SK-N-SH treated with all-trans-retinoic acid at 6 μM for 48 hours (cell line): ENCODE measurements around the gene UIMC1.

Experiments used
- BACH2 ChIP-seq: fragments of 250-450 bp; sonication (Bioruptor Pico); IDR thresholded peaks from 2 replicates; pipeline ENCODE4 v1.9.0; 2021; ENCODE audit warnings: mild to moderate bottlenecking, borderline replicate concordance
- GLIS3 ChIP-seq: fragments of 250-450 bp; sonication (Bioruptor Pico); IDR thresholded peaks from 2 replicates; pipeline ENCODE4 v1.5.0; 2020; ENCODE audit warnings: mild to moderate bottlenecking, moderate library complexity
- SNAI2 ChIP-seq: fragments of 250-450 bp; sonication (Bioruptor Pico); IDR thresholded peaks from 2 replicates; pipeline ENCODE4 v1.5.0; 2020; ENCODE audit warnings: mild to moderate bottlenecking, moderate library complexity
- ZC3H10 ChIP-seq: fragments of 250-450 bp; sonication (Bioruptor Pico); IDR thresholded peaks from 2 replicates; pipeline ENCODE4 v1.5.1; 2021; ENCODE audit warnings: mild to moderate bottlenecking, moderate library complexity
- TF ChIP-seq, protein P1 (sequence below): fragments of 250-450 bp; sonication (Bioruptor Pico); IDR thresholded peaks from 2 replicates; pipeline ENCODE4 v1.8.0; 2020; ENCODE audit warnings: mild to moderate bottlenecking, moderate library complexity, borderline replicate concordance

DNA sequence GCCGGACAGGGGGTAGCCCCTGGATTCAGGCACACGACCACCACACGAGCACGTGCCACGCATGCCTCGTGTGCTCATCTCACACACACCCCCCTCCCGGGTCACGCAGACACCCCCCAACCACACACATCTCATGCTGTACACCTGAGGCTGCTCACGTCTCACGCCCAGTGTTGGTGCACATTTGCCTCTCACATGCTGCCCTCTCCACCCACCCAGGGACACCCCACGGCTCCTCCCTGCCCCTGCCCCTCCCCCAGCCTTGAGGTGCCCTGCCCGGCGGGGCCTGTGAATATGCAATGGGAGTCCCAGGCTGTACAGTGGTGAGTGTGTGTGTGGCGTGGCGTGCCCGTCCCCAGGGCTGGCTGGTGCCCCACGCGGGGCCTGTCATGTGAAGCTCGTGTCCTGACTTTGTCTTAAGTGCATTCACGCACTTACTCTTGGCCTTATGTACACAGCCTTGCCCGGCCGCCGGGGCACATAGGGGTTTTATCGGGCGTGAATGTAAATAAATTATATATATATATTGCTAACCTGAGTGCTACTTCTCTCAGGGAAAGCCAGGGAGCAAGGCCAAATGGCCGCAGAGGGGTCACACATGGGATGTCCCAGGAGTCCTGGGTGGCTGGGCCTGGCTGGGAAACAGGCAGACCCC is 126.1 kb downstream of the UIMC1 start:
- TF ChIP-seq, protein P1, sequence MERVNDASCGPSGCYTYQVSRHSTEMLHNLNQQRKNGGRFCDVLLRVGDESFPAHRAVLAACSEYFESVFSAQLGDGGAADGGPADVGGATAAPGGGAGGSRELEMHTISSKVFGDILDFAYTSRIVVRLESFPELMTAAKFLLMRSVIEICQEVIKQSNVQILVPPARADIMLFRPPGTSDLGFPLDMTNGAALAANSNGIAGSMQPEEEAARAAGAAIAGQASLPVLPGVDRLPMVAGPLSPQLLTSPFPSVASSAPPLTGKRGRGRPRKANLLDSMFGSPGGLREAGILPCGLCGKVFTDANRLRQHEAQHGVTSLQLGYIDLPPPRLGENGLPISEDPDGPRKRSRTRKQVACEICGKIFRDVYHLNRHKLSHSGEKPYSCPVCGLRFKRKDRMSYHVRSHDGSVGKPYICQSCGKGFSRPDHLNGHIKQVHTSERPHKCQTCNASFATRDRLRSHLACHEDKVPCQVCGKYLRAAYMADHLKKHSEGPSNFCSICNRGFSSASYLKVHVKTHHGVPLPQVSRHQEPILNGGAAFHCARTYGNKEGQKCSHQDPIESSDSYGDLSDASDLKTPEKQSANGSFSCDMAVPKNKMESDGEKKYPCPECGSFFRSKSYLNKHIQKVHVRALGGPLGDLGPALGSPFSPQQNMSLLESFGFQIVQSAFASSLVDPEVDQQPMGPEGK (CRISPR knock-in tag), result no peak
- TF ChIP-seq BACH2 (CRISPR knock-in tag), result no peak
- TF ChIP-seq GLIS3 (CRISPR knock-in tag), result no peak
- TF ChIP-seq ZC3H10 (CRISPR knock-in tag), result no peak
- TF ChIP-seq SNAI2 (CRISPR knock-in tag), result no peak
